CD14-positive monocyte (primary cell): ENCODE results near the gene SNCB. TPM values are rescaled to one million over a fixed set of nuclear protein-coding genes. Genes with fewer than 3 reads are reported as not detected.
A peak's percentile ranks its signal among the peaks of the same experiment; 100 is the strongest.

ENCODE experiments used
- DNase-seq, 3 donors: peaks; one replicate each; pipeline ENCODE4 v3.0.0-alpha.2; 2011 to 2022
- H2AFZ ChIP-seq: 2 replicates; pipeline ENCODE4 v1.6.0; 2012; ENCODE audit warnings: mild to moderate bottlenecking, low read depth, low read length, inconsistent platforms; ENCODE audit not compliant: insufficient read depth, poor library complexity, severe bottlenecking
- H3K27ac ChIP-seq, 2 donors: 1 replicate in 1 of 2; 2 replicates in 1 of 2; pipeline ENCODE4 v1.5.1; 2012 to 2013; ENCODE audit warnings: low read length in 2 of 2, control low read depth in 1 of 2, inconsistent platforms in 1 of 2, low read depth in 1 of 2, mild to moderate bottlenecking in 1 of 2
- H3K27me3 ChIP-seq, 2 donors: one replicate each; pipeline versions ENCODE4 v1.6.0 to v1.6.1; 2011 to 2013; ENCODE audit warnings: low read length in 2 of 2; ENCODE audit not compliant: control insufficient read depth in 2 of 2, insufficient read depth in 2 of 2
- H3K36me3 ChIP-seq, 2 donors: replicated peaks in 1 of 2; 1 replicate in 1 of 2; 2 replicates in 1 of 2; pipeline versions ENCODE4 v1.5.1 to v1.6.1; 2012 to 2013; ENCODE audit warnings: low read length in 2 of 2, control low read depth in 1 of 2, inconsistent platforms in 1 of 2, mild to moderate bottlenecking in 1 of 2; ENCODE audit not compliant: insufficient read depth in 2 of 2, control insufficient read depth in 1 of 2
- H3K4me1 ChIP-seq, 2 donors: 1 replicate in 1 of 2; 2 replicates in 1 of 2; pipeline versions ENCODE4 v1.5.1 to v1.6.1; 2012 to 2013; ENCODE audit warnings: low read length in 2 of 2, control low read depth in 1 of 2, inconsistent platforms in 1 of 2, mild to moderate bottlenecking in 1 of 2, moderate library complexity in 1 of 2; ENCODE audit not compliant: insufficient read depth in 2 of 2, control insufficient read depth in 1 of 2
- H3K4me2 ChIP-seq: replicated peaks from 2 replicates; pipeline ENCODE3; 2012; ENCODE audit warnings: low read length, moderate library complexity, mild to moderate bottlenecking; ENCODE audit not compliant: poor library complexity, severe bottlenecking; ENCODE audit errors: extremely low read depth
- H3K4me3 ChIP-seq, 3 experiments: fragments of 200-600 bp in 1 of 3; sonication (generic) in 1 of 3; replicated peaks in 1 of 3; 1 replicate in 2 of 3; 2 replicates in 1 of 3; pipeline ENCODE4 v1.5.1; 2011 to 2013; ENCODE audit warnings: low read length in 3 of 3, mild to moderate bottlenecking in 3 of 3, control low read depth in 2 of 3, low read depth in 2 of 3, inconsistent platforms in 1 of 3, moderate library complexity in 1 of 3
- H3K79me2 ChIP-seq: 2 replicates; pipeline ENCODE4 v1.6.0; 2012; ENCODE audit warnings: mild to moderate bottlenecking, control low read depth, inconsistent platforms, low read length, moderate library complexity; ENCODE audit not compliant: insufficient read depth
- H3K9ac ChIP-seq: 2 replicates; pipeline ENCODE4 v1.6.0; 2017; ENCODE audit warnings: low read length, mild to moderate bottlenecking; ENCODE audit not compliant: insufficient read depth, poor library complexity, severe bottlenecking
- H3K9me3 ChIP-seq, 2 donors: replicated peaks in 1 of 2; 1 replicate in 1 of 2; 2 replicates in 1 of 2; pipeline versions ENCODE4 v1.5.1 to v1.6.1; 2012 to 2013; ENCODE audit warnings: low read length in 2 of 2, control low read depth in 1 of 2; ENCODE audit not compliant: control insufficient read depth in 1 of 2, insufficient read depth in 1 of 2
- H4K20me1 ChIP-seq: 2 replicates; pipeline ENCODE4 v1.6.0; 2012; ENCODE audit warnings: mild to moderate bottlenecking, low read length, control low read depth, moderate library complexity; ENCODE audit not compliant: insufficient read depth
- H3K27ac Mint-ChIP-seq, 7 donors: one replicate each; pipeline ENCODE4 v1.8.0; 2020; ENCODE audit warnings: mild to moderate bottlenecking in 7 of 7, mixed read lengths in 7 of 7, moderate library complexity in 6 of 7, inconsistent platforms in 2 of 7
- H3K27me3 Mint-ChIP-seq, 3 donors: one replicate each; pipeline ENCODE4 v1.8.0; 2021 to 2022; ENCODE audit warnings: low read depth in 3 of 3, mild to moderate bottlenecking in 3 of 3, mixed read lengths in 3 of 3, moderate library complexity in 3 of 3, inconsistent platforms in 1 of 3
- H3K36me3 Mint-ChIP-seq, 2 donors: one replicate each; pipeline ENCODE4 v1.8.0; 2020; ENCODE audit warnings: mixed read lengths in 2 of 2, inconsistent platforms in 1 of 2, mild to moderate bottlenecking in 1 of 2
- H3K4me1 Mint-ChIP-seq: one replicate; pipeline ENCODE4 v1.8.0; 2020; ENCODE audit warnings: mild to moderate bottlenecking, mixed read lengths
- H3K4me3 Mint-ChIP-seq, 2 donors: one replicate each; pipeline ENCODE4 v1.8.0; 2020; ENCODE audit warnings: mild to moderate bottlenecking in 2 of 2, mixed read lengths in 2 of 2, moderate library complexity in 1 of 2
- H3K9me3 Mint-ChIP-seq, 7 donors: one replicate each; pipeline ENCODE4 v1.8.0; 2020 to 2022; ENCODE audit warnings: mixed read lengths in 7 of 7, mild to moderate bottlenecking in 6 of 7, moderate library complexity in 6 of 7, inconsistent platforms in 2 of 7
- WGBS: methylation state at CpG from one replicate; pipeline ENCODE4 v1.1.5; 2013; ENCODE audit warnings: missing lambda C conversion rate; ENCODE audit not compliant: insufficient coverage; 5-methylcytosine and 5-hydroxymethylcytosine counted together
- intact Hi-C, 2 donors: fragments of 100-400 bp; cut with micrococcal nuclease; formaldehyde crosslinking; loops; one replicate each; pipeline versions ENCODE4 v1.15.0 to v1.15.1; 2023
- polyA plus RNA-seq, 3 donors: library from polyadenylated mRNA; depleted of rRNA in 1 of 3; unstranded in 2 of 3; stranded (reverse) in 1 of 3; fragments of 300-500 nt in 2 of 3; fragments of >200 nt in 1 of 3; fragmentation: Illumina TruSeq in 2 of 3; gene quantifications; 1 replicate in 2 of 3; 2 replicates in 1 of 3; pipeline ENCODE4 v1.2.3, GENCODE V29; 2012 to 2021
- TF ChIP-seq, protein P1 (sequence below): fragments of 200-600 bp; IDR thresholded peaks from one replicate; pipeline ENCODE4 v1.8.0; 2022; ENCODE audit warnings: antibody characterized with exemption, mild to moderate bottlenecking

Gene SNCB
- polyA plus RNA-seq, 3 donors, result not detected

DNA sequence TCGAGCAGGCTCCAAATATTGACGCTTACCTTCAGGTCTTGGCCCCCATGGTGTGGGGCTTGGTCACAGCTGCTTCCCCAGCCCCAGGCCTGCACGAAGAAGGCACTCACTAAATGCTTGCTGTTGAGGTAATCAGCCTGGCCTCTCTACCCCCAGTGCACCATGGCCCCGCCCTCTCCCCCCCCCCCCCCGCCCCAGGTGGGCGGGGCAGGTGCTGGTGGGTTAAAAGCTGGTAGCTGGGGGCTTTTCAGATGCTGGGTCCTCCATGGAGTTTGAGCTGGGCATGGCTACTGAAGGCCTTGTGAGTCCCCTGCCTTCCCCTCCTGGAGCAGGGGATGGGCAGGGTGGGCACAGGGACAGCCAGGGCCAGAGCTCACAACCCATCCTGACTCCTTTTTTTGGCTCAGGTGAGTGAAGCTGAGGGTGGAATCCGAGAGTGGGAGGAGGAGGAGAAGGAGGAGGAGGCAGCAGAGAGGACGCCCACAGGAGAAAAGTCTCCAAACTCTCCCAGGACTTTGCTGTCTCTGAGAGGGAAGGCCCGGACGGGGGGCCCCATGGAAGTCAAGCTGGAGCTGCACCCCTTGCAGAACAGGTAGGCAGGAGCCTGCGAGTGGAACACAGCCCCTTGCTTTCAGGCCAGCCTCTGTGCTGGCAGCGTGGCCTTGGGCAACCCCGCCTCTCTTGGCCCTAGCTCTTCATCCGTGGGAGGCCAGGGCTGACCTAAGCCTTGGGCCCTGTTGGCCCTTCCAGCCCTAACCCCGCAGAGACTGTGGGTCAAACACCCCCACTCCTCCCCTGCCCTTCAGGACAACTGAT is 12.5 kb upstream of the SNCB start:
- H3K27me3 ChIP-seq, result no peaks in the 10 kb centered on the region
- H3K9ac ChIP-seq, result no peak overlapping the region
- H3K4me3 Mint-ChIP-seq, result no peak overlapping the region
- peaks cover 14% of the 10 kb centered on the region for H3K4me1 Mint-ChIP-seq
- no peaks in the 10 kb centered on the region for H3K36me3 ChIP-seq
- 89% methylated on average over 10 of the region's 15 CpGs for WGBS
- intact Hi-C loops, result no loop called here
- H3K4me2 ChIP-seq, result no peak overlapping the region
- H2AFZ ChIP-seq, result no peak overlapping the region
- H3K9me3 Mint-ChIP-seq, result peaks cover 0 to 5% (median 0%) of the 10 kb centered on the region in 7 donors
- peaks cover 2 to 6% (median 4%) of the 10 kb centered on the region in 3 donors for H3K27me3 Mint-ChIP-seq
- no peak for DNase-seq
- no peaks in the 10 kb centered on the region for H4K20me1 ChIP-seq
- H3K27ac Mint-ChIP-seq, result no peak overlapping the region
- no peaks in the 10 kb centered on the region for H3K79me2 ChIP-seq
- peaks cover 9 to 15% of the 10 kb centered on the region in 2 donors for H3K4me1 ChIP-seq
- no peaks in the 10 kb centered on the region for H3K9me3 ChIP-seq
- H3K4me3 ChIP-seq, result no peak overlapping the region
- TF ChIP-seq, protein P1, sequence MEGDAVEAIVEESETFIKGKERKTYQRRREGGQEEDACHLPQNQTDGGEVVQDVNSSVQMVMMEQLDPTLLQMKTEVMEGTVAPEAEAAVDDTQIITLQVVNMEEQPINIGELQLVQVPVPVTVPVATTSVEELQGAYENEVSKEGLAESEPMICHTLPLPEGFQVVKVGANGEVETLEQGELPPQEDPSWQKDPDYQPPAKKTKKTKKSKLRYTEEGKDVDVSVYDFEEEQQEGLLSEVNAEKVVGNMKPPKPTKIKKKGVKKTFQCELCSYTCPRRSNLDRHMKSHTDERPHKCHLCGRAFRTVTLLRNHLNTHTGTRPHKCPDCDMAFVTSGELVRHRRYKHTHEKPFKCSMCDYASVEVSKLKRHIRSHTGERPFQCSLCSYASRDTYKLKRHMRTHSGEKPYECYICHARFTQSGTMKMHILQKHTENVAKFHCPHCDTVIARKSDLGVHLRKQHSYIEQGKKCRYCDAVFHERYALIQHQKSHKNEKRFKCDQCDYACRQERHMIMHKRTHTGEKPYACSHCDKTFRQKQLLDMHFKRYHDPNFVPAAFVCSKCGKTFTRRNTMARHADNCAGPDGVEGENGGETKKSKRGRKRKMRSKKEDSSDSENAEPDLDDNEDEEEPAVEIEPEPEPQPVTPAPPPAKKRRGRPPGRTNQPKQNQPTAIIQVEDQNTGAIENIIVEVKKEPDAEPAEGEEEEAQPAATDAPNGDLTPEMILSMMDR, result no peak
- H3K27ac ChIP-seq, result no peak overlapping the region
- no peaks in the 10 kb centered on the region for H3K36me3 Mint-ChIP-seq

DNA sequence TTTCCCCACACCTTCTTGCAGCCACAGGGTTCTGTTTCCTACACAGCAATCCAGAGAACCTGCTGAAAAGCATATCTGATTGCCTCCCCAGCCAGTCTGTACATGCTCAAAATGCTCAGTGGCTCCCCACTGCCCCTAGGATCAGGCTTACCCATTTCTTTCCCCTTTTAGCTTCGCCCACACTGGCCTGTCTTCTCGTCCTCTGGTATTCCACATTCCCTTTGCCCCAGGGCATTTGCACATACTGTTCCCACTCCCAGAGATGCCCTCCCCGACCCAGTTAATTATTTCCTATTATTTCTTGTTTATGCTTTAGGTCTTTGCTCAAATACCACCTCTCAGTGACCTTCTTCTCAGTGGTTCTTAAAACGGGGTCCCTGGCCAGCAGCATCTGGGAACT is 10.3 kb upstream of the SNCB start:
- H3K4me3 ChIP-seq, result no peak overlapping the region
- H3K27ac ChIP-seq, result no peak overlapping the region
- 95% methylated on average over 3 of the region's 4 CpGs for WGBS
- intact Hi-C loops, result no loop called here
- H3K9me3 ChIP-seq, result no peaks in the 10 kb centered on the region
- H3K4me1 ChIP-seq, result no peaks in the 10 kb centered on the region
- TF ChIP-seq, protein P1, result no peak
- Mint-ChIP-seq H3K4me1 (no peaks in the 10 kb centered on the region), H3K4me3 (peak overlapping the region in 1 of 2 donors; percentile 1), H3K27me3 (peaks cover 4 to 13% (median 10%) of the 10 kb centered on the region in 3 donors), H3K36me3 (no peaks in the 10 kb centered on the region), H3K9me3 (peaks cover 0 to 3% (median 0%) of the 10 kb centered on the region in 7 donors), H3K27ac (no peak overlapping the region)
- H2AFZ ChIP-seq, result no peak overlapping the region
- H3K4me2 ChIP-seq, result no peak overlapping the region
- H3K9ac ChIP-seq, result no peak overlapping the region
- H3K36me3 ChIP-seq, result no peaks in the 10 kb centered on the region
- H3K79me2 ChIP-seq, result no peaks in the 10 kb centered on the region
- H3K27me3 ChIP-seq, result no peaks in the 10 kb centered on the region
- DNase-seq, result no peak
- H4K20me1 ChIP-seq, result no peaks in the 10 kb centered on the region
